ENCODE data around the gene SDHB.

- TF ChIP-seq EZH2phosphoT487 (IDR thresholded peaks at IDR 0.05; ENCODE audit: borderline replicate concordance) = no peak
- TF ChIP-seq, protein P1, sequence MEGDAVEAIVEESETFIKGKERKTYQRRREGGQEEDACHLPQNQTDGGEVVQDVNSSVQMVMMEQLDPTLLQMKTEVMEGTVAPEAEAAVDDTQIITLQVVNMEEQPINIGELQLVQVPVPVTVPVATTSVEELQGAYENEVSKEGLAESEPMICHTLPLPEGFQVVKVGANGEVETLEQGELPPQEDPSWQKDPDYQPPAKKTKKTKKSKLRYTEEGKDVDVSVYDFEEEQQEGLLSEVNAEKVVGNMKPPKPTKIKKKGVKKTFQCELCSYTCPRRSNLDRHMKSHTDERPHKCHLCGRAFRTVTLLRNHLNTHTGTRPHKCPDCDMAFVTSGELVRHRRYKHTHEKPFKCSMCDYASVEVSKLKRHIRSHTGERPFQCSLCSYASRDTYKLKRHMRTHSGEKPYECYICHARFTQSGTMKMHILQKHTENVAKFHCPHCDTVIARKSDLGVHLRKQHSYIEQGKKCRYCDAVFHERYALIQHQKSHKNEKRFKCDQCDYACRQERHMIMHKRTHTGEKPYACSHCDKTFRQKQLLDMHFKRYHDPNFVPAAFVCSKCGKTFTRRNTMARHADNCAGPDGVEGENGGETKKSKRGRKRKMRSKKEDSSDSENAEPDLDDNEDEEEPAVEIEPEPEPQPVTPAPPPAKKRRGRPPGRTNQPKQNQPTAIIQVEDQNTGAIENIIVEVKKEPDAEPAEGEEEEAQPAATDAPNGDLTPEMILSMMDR (conservative IDR thresholded peaks at IDR 0.05; ENCODE audit: low read length) = no peak
Measured at GRCh38 chr1:17071794-17072193, 18.0 kb upstream of the SDHB start.
